IMR-90 (cell line): ENCODE measurements around the gene KITLG. TPM values are rescaled to one million over a fixed set of nuclear protein-coding genes. Genes with fewer than 3 reads are reported as not detected.

Experiments
- ATAC-seq: fragments of 200-7000 bp; cut with Tn5 transposase; 2 replicates; pipeline ENCODE4 v1.9.1; 2020; ENCODE audit warnings: low read depth, mild to moderate bottlenecking, moderate library complexity
- BruUV-seq: library from RNA; stranded (reverse); fragments of 400-500 nt; replicated peaks from 2 replicates; lab custom pipeline; 2021; lab: Mats Ljungman, UMichigan
- CTCF ChIA-PET: fragments of 300-600 bp; formaldehyde crosslinking; extraction: SDS; loops from one replicate; lab custom pipeline; 2021; ENCODE audit warnings: antibody characterized with exemption; lab: Yijun Ruan, JAX
- POLR2A ChIA-PET: fragments of 300-600 bp; sonication (Branson Sonifier 250); formaldehyde crosslinking; loops from one replicate; lab custom pipeline; 2022; ENCODE audit warnings: antibody characterized with exemption; ENCODE audit not compliant: unreplicated experiment; lab: Charles Lee
- DNase-seq: peaks from one replicate; pipeline ENCODE4 v3.0.0; 2013
- H2AFZ ChIP-seq: replicated peaks from 2 replicates; pipeline ENCODE3; 2013; ENCODE audit warnings: low read length, mild to moderate bottlenecking; ENCODE audit not compliant: poor library complexity
- H2AK5ac ChIP-seq: 2 replicates; pipeline ENCODE4 v1.6.1; 2013; ENCODE audit warnings: low read depth, low read length, inconsistent platforms
- H2AK9ac ChIP-seq: replicated peaks from 2 replicates; pipeline ENCODE3; 2013; ENCODE audit warnings: mild to moderate bottlenecking, low read depth, low read length, moderate library complexity; ENCODE audit not compliant: poor library complexity
- H2BK120ac ChIP-seq: 2 replicates; pipeline ENCODE4 v1.6.1; 2013; ENCODE audit warnings: low read depth, low read length, inconsistent platforms
- H2BK15ac ChIP-seq: 3 replicates; pipeline ENCODE4 v1.6.1; 2013; ENCODE audit warnings: low read depth, low read length, inconsistent platforms
- H2BK20ac ChIP-seq: 2 replicates; pipeline ENCODE4 v1.6.1; 2013; ENCODE audit warnings: low read depth, mild to moderate bottlenecking, inconsistent platforms, low read length, moderate library complexity
- H2BK5ac ChIP-seq: 2 replicates; pipeline ENCODE4 v1.6.1; 2013; ENCODE audit warnings: mild to moderate bottlenecking, low read depth, low read length, inconsistent platforms; ENCODE audit not compliant: poor library complexity, severe bottlenecking
- H3K14ac ChIP-seq: replicated peaks from 2 replicates; pipeline ENCODE4 v1.6.1; 2013; ENCODE audit warnings: low read depth, low read length, inconsistent platforms
- H3K18ac ChIP-seq: 2 replicates; pipeline ENCODE4 v1.6.1; 2013; ENCODE audit warnings: low read depth, low read length, control low read depth
- H3K23ac ChIP-seq: 2 replicates; pipeline ENCODE4 v1.6.1; 2013; ENCODE audit warnings: low read depth, low read length, inconsistent platforms
- H3K27ac ChIP-seq: 2 replicates; pipeline ENCODE4 v1.5.1; 2013; ENCODE audit warnings: mild to moderate bottlenecking, control low read depth, low read length; ENCODE audit not compliant: insufficient read depth
- H3K27me3 ChIP-seq: 2 replicates; pipeline ENCODE4 v1.6.1; 2013; ENCODE audit warnings: low read length; ENCODE audit not compliant: control insufficient read depth, insufficient read depth
- H3K36me3 ChIP-seq: 2 replicates; pipeline ENCODE4 v1.6.1; 2013; ENCODE audit warnings: low read length, mixed read lengths; ENCODE audit not compliant: control insufficient read depth, insufficient read depth
- H3K4ac ChIP-seq: 2 replicates; pipeline ENCODE4 v1.6.1; 2013; ENCODE audit warnings: low read depth, low read length, inconsistent platforms
- H3K4me1 ChIP-seq: 2 replicates; pipeline ENCODE4 v1.6.1; 2013; ENCODE audit warnings: low read length, mixed read lengths; ENCODE audit not compliant: control insufficient read depth, insufficient read depth
- H3K4me2 ChIP-seq: 2 replicates; pipeline ENCODE4 v1.6.1; 2013; ENCODE audit warnings: low read depth, mild to moderate bottlenecking, control low read depth, low read length, moderate library complexity
- H3K4me3 ChIP-seq: 2 replicates; pipeline ENCODE4 v1.5.1; 2013; ENCODE audit warnings: low read depth, mild to moderate bottlenecking, control low read depth, low read length, moderate library complexity; ENCODE audit not compliant: insufficient read depth
- H3K56ac ChIP-seq: 2 replicates; pipeline ENCODE4 v1.6.1; 2013; ENCODE audit warnings: low read length, inconsistent platforms; ENCODE audit not compliant: insufficient read depth; ENCODE audit errors: extremely low read depth
- H3K79me1 ChIP-seq, 2 experiments: 2 replicates each; pipeline ENCODE4 v1.6.1; 2013; ENCODE audit warnings: low read length in 2 of 2, inconsistent platforms in 1 of 2, low read depth in 1 of 2
- H3K9ac ChIP-seq: 2 replicates; pipeline ENCODE4 v1.6.1; 2013; ENCODE audit warnings: low read depth, low read length, control low read depth
- H3K9me1 ChIP-seq: 2 replicates; pipeline ENCODE4 v1.6.1; 2013; ENCODE audit warnings: low read length, inconsistent platforms; ENCODE audit not compliant: insufficient read depth
- H3K9me3 ChIP-seq: 2 replicates; pipeline ENCODE4 v1.6.1; 2013; ENCODE audit warnings: low read length; ENCODE audit not compliant: control insufficient read depth, insufficient read depth
- H4K20me1 ChIP-seq: 2 replicates; pipeline ENCODE4 v1.6.1; 2013; ENCODE audit warnings: low read length, inconsistent platforms; ENCODE audit not compliant: insufficient read depth
- H4K5ac ChIP-seq: 2 replicates; pipeline ENCODE4 v1.6.1; 2013; ENCODE audit warnings: mild to moderate bottlenecking, low read depth, low read length, control low read depth
- H4K8ac ChIP-seq, 2 experiments: 2 replicates each; pipeline ENCODE4 v1.6.1; 2013; ENCODE audit warnings: low read depth in 2 of 2, low read length in 2 of 2, control low read depth in 1 of 2, inconsistent platforms in 1 of 2
- H4K91ac ChIP-seq: 2 replicates; pipeline ENCODE4 v1.6.1; 2013; ENCODE audit warnings: low read depth, low read length, inconsistent platforms; ENCODE audit not compliant: insufficient read depth
- CHD1 ChIP-seq: IDR thresholded peaks from 2 replicates; pipeline ENCODE4 v1.6.1; 2012; ENCODE audit warnings: low read depth, low read length, improper control_type of control experiment
- MAFK ChIP-seq: IDR thresholded peaks from 2 replicates; pipeline ENCODE4 v1.6.1; 2012; ENCODE audit warnings: low read depth, low read length, improper control_type of control experiment
- MAZ ChIP-seq: IDR thresholded peaks from 2 replicates; pipeline ENCODE4 v1.6.1; 2012; ENCODE audit warnings: low read depth, mild to moderate bottlenecking, low read length, improper control_type of control experiment, moderate library complexity, borderline replicate concordance
- MXI1 ChIP-seq: IDR thresholded peaks from 2 replicates; pipeline ENCODE4 v1.6.1; 2012; ENCODE audit warnings: low read depth, mild to moderate bottlenecking, low read length, moderate library complexity, borderline replicate concordance
- POLR2A ChIP-seq: IDR thresholded peaks from 2 replicates; pipeline ENCODE4 v1.6.1; 2012; ENCODE audit warnings: mild to moderate bottlenecking, low read depth, low read length
- RAD21 ChIP-seq: IDR thresholded peaks from 2 replicates; pipeline ENCODE4 v1.6.1; 2012; ENCODE audit warnings: low read length, improper control_type of control experiment
- WGBS, 2 experiments: methylation state at CpG; one replicate each; pipeline versions ENCODE4 v1.1.5 to v1.1.7; 2013; ENCODE audit warnings: missing lambda C conversion rate in 2 of 2; ENCODE audit not compliant: insufficient read length in 1 of 2; ENCODE audit errors: extremely low coverage in 2 of 2; 5-methylcytosine and 5-hydroxymethylcytosine counted together
- dilution Hi-C: fragments of 300-500 bp; cut with HindIII; formaldehyde crosslinking; loops from one replicate; pipeline ENCODE4 v1.14.3; 2018; ENCODE audit warnings: low sequenced_read_pairs; ENCODE audit not compliant: unreplicated experiment
- in situ Hi-C: fragments of 300-500 bp; cut with MboI; formaldehyde crosslinking; loops from 3 replicates; pipeline ENCODE4 v1.14.3; 2019; ENCODE audit warnings: low sequenced_read_pairs, inconsistent platforms, mixed read lengths
- intact Hi-C: fragments of 100-400 bp; cut with micrococcal nuclease; formaldehyde crosslinking; loops from 2 replicates; pipeline ENCODE4 v1.10.0; 2022
- polyA plus RNA-seq, 3 experiments: library from polyadenylated mRNA; depleted of rRNA; stranded (reverse); fragments of >200 nt; gene quantifications; 2 replicates each; pipeline ENCODE4 v1.2.3, GENCODE V29; 2012; ENCODE audit warnings: low replicate concordance in 1 of 3
- total RNA-seq: library from RNA; depleted of rRNA; stranded (reverse); fragments of >200 nt; gene quantifications from 2 replicates; pipeline ENCODE4 v1.2.3, GENCODE V29; 2012

The KITLG gene
- total and polyA plus RNA-seq, 2 of the 4 experiments (the other 2 are of a cell fraction): 14.5 to 87.5 TPM

DNA sequence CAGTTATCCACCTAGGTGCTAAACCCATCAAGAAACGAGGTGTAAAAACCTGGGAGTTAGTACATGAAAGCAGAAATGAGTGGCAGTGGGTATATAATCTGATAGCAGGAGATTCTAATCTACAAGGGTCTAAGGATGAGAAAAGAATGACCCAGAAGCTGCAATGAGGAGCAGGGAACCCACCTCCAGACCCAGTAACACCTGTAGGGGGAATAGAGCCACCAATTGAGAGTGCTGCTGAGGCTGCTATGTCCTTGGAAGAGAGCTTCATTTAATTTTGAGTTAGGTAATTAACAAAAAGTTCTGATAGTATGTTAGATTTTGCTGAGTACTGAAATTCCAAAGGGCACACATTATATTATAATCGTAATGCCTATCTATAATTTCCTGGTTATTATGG, 89.8 kb downstream of the KITLG start:
- Histone ChIP-seq H3K4me3 (no peak overlapping the region), H3K79me1 (peaks cover 0 to under 1% of the 10 kb centered on the region in 2 experiments; a peak in 1 of 4 replicates), H3K9me1 (no peaks in the 10 kb centered on the region), H2BK15ac (no peak overlapping the region), H3K23ac (no peak overlapping the region), H2AFZ (no peak overlapping the region), H3K4me1 (no peaks in the 10 kb centered on the region; the same call in 1 of the 2 replicates), H3K4me2 (no peak overlapping the region), H2BK5ac (no peak overlapping the region), H4K91ac (no peak overlapping the region), H3K4ac (no peak overlapping the region), H3K36me3 (no peaks in the 10 kb centered on the region), H4K20me1 (no peaks in the 10 kb centered on the region), H3K14ac (no peak overlapping the region), H2AK5ac (no peak overlapping the region), H3K9me3 (no peaks in the 10 kb centered on the region), H4K8ac (no peak overlapping the region), H3K56ac (no peak overlapping the region), H3K9ac (no peak overlapping the region), H4K5ac (no peak overlapping the region), H3K27me3 (no peaks in the 10 kb centered on the region), H2BK120ac (no peak overlapping the region), H2BK20ac (no peak overlapping the region), H2AK9ac (no peak overlapping the region), H3K18ac (no peak overlapping the region), H3K27ac (no peak overlapping the region)
- no peak for ATAC-seq
- CTCF ChIA-PET: no interaction called here
- in situ Hi-C loops: no loop called here
- BruUV-seq: no TSS peak
- intact Hi-C loops: no loop called here
- no peak for DNase-seq
- TF ChIP-seq RAD21: no peak
- no peak for TF ChIP-seq CHD1
- TF ChIP-seq POLR2A: no peak
- no peak for TF ChIP-seq MXI1
- 0 out of 2 replicates have a peak, but pooled peaks have one; percentile 21 for TF ChIP-seq MAFK
- TF ChIP-seq MAZ: no peak
- dilution Hi-C loops: no loop called here
- POLR2A ChIA-PET: no interaction called here
- WGBS, 2 experiments: no CpG with 5 or more reads among the region's 2 CpGs
